NOMO-1 treated with DMSO at 0.1 percent for 48 hours (cell line): ENCODE results near the gene MBP.

Source experiments
- DNase-seq: peaks from one replicate; lab custom pipeline; 2025; ENCODE audit not compliant: unreplicated experiment; lab: John Stamatoyannopoulos, UW

Gene MBP

GRCh38 chr18:77132369-77133050, at the start of gene MBP:
TSS of gene MBP (minus strand) at chr18:77132783. CDS start at chr18:77105261, 27,522 bp downstream.
- DNase-seq = peak; percentile 27

- DNase-seq = no peak
These were observed 49.5 kb upstream of the MBP start for GRCh38 chr18:77181950-77182707.

GRCh38 chr18:77178559-77178958, 46.0 kb upstream of the MBP start:
- peak; percentile 39 for DNase-seq

- no peak for DNase-seq
These were observed 44.4 kb upstream of the MBP start for GRCh38 chr18:77177009-77177408.

GRCh38 chr18:77173275-77174030, 40.9 kb upstream of the MBP start:
- DNase-seq = no peak

GRCh38 chr18:77170890-77171410, 38.4 kb upstream of the MBP start:
- no peak for DNase-seq

- no peak for DNase-seq
These were observed 36.3 kb upstream of the MBP start for GRCh38 chr18:77168811-77169311.

GRCh38 chr18:77167251-77167650, 34.7 kb upstream of the MBP start:
- no peak for DNase-seq

- no peak for DNase-seq
These were observed 33.9 kb upstream of the MBP start for GRCh38 chr18:77166523-77166922.

GRCh38 chr18:77165503-77166188, 33.1 kb upstream of the MBP start:
- DNase-seq = no peak

GRCh38 chr18:77164763-77165485, 32.3 kb upstream of the MBP start:
- DNase-seq = no peak

GRCh38 chr18:77164026-77164425, 31.4 kb upstream of the MBP start:
- no peak for DNase-seq

GRCh38 chr18:77162580-77162979, 30.0 kb upstream of the MBP start:
- no peak for DNase-seq

- DNase-seq = no peak
These were observed 29.4 kb upstream of the MBP start for GRCh38 chr18:77161961-77162360.

GRCh38 chr18:77161383-77161782, 28.8 kb upstream of the MBP start:
- DNase-seq = peak; percentile 1

- peak; percentile 81 for DNase-seq
These were observed 27.9 kb upstream of the MBP start for GRCh38 chr18:77160515-77160914.

- no peak for DNase-seq
These were observed 24.7 kb upstream of the MBP start for GRCh38 chr18:77157312-77157711.

- DNase-seq = no peak
These were observed 22.4 kb upstream of the MBP start for GRCh38 chr18:77155031-77155430.

- no peak for DNase-seq
These were observed 20.8 kb upstream of the MBP start for GRCh38 chr18:77153404-77153803.
